ENCODE data around the gene BID. TPM values are rescaled to one million over a fixed set of nuclear protein-coding genes. Genes with fewer than 3 reads are reported as not detected.

BID gene
- total RNA-seq, 4 donors from 2014 or later, result 5.1 to 23.7 (median 9.8) TPM

- intact Hi-C loops (cut with DNase I; ENCODE audit: low total_unique reads), result no loop called here
- in situ Hi-C loops (cut with MboI; ENCODE audit: low sequenced_read_pairs in 4 of 4), result no loop called here
- H3K4me1 ChIP-seq, result peaks cover 12 to 18% of the 10 kb centered on the region in 2 donors
Observed at GRCh38 chr22:17773606-17774205, 563 bp downstream of the BID start.

GRCh38 chr22:17772958-17773605 lies 1.2 kb downstream of the BID start:
- no peaks in the 10 kb centered on the region for H3K9me3 ChIP-seq
- intact Hi-C loops (cut with DNase I; ENCODE audit: low total_unique reads) (no loop called here), in situ Hi-C loops (cut with MboI; ENCODE audit: low sequenced_read_pairs in 4 of 4) (no loop called here)
- H3K27ac ChIP-seq, result peak overlapping the region in 1 of 4 donors; percentile 53
- DNase-seq (no peak), ATAC-seq (no peak)
- no peak for TF ChIP-seq CTCF (IDR thresholded peaks at IDR 0.05 in 4 of 5, conservative IDR thresholded peaks at IDR 0.05 in 1 of 5)
- TF ChIP-seq POLR2A (IDR thresholded peaks at IDR 0.05), result no peak
- no peaks in the 10 kb centered on the region for H3K27me3 ChIP-seq
- no peaks in the 10 kb centered on the region for H3K36me3 ChIP-seq
- H3K4me1 ChIP-seq, result peaks cover 12 to 18% of the 10 kb centered on the region in 2 donors
- H3K4me3 ChIP-seq, result peak overlapping the region; percentile 64 to 86 (median 72)

More at GRCh38 chr22:17773606-17774205, 563 bp downstream of the BID start:
- no peaks in the 10 kb centered on the region for H3K27me3 ChIP-seq
- H3K27ac ChIP-seq, result peak overlapping the region in 3 of 4 donors; percentile 38 to 72 (median 53)
- no peaks in the 10 kb centered on the region for H3K36me3 ChIP-seq
- TF ChIP-seq POLR2A (IDR thresholded peaks at IDR 0.05), result no peak
- no peak for TF ChIP-seq CTCF (IDR thresholded peaks at IDR 0.05 in 4 of 5, conservative IDR thresholded peaks at IDR 0.05 in 1 of 5)
- H3K9me3 ChIP-seq, result no peaks in the 10 kb centered on the region
- DNase-seq (no peak), ATAC-seq (peak; percentile 34 to 51)
- peak overlapping the region; percentile 64 to 86 (median 72) for H3K4me3 ChIP-seq

GRCh38 chr22:17772249-17772957 lies 1.9 kb downstream of the BID start:
- intact Hi-C loops (cut with DNase I; ENCODE audit: low total_unique reads), result no loop called here
- peak; percentile 40 to 60 for ATAC-seq
- TF ChIP-seq CTCF (IDR thresholded peaks at IDR 0.05 in 4 of 5, conservative IDR thresholded peaks at IDR 0.05 in 1 of 5), result no peak
- TF ChIP-seq POLR2A (IDR thresholded peaks at IDR 0.05), result no peak
- no peaks in the 10 kb centered on the region for H3K9me3 ChIP-seq
- H3K27ac ChIP-seq, result no peak overlapping the region
- H3K4me1 ChIP-seq, result peaks cover 12 to 18% of the 10 kb centered on the region in 2 donors
- no peak overlapping the region for H3K4me3 ChIP-seq
- no peaks in the 10 kb centered on the region for H3K36me3 ChIP-seq
- H3K27me3 ChIP-seq, result no peaks in the 10 kb centered on the region
- peak in 1 of 2 donors; percentile 58 for DNase-seq
- in situ Hi-C loops (cut with MboI; ENCODE audit: low sequenced_read_pairs in 4 of 4), result no loop called here

GRCh38 chr22:17770180-17771077 lies 3.8 kb downstream of the BID start:
- Histone ChIP-seq H3K9me3 (no peaks in the 10 kb centered on the region), H3K27ac (peak overlapping the region in 2 of 4 donors; percentile 23 to 36), H3K36me3 (no peaks in the 10 kb centered on the region), H3K27me3 (no peaks in the 10 kb centered on the region), H3K4me1 (peaks cover 12 to 18% of the 10 kb centered on the region in 2 donors), H3K4me3 (no peak overlapping the region)
- intact Hi-C loops (cut with DNase I; ENCODE audit: low total_unique reads) (no loop called here), in situ Hi-C loops (cut with MboI; ENCODE audit: low sequenced_read_pairs in 4 of 4) (no loop called here)
- DNase-seq, result peak in 1 of 2 donors; percentile 56
- ATAC-seq, result no peak
- no peak for TF ChIP-seq CTCF (IDR thresholded peaks at IDR 0.05 in 4 of 5, conservative IDR thresholded peaks at IDR 0.05 in 1 of 5)
- TF ChIP-seq POLR2A (IDR thresholded peaks at IDR 0.05), result no peak

All from gastrocnemius medialis (tissue), 4 donors.